HG02852 (cell line): ENCODE measurements around the gene ARHGAP15.
A peak's percentile ranks its signal among the peaks of the same experiment; 100 is the strongest.

Source experiments
- ATAC-seq: cut with Tn5 transposase; IDR thresholded peaks from one replicate; pipeline ENCODE4 v1.9.1; 2021; ENCODE audit warnings: mild to moderate bottlenecking, moderate library complexity; ENCODE audit not compliant: unreplicated experiment

The ARHGAP15 gene

DNA sequence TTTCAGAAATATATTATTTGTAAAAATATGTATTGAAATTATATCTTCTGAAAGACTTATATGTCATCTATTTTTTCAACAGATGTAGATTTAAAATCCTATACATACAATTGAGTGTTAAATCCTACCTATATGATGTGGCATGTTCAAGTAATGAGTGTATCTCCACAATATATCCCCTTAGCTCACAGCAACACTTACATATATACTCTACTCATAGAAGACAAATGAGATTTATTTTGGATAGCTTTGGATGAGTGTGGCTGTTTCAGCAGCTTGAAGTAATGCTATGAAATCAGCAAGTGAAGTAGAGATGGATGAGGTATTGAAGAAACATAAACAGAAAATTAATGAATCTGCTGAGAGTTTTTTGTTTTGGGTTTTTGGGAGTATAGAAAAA, 263.1 kb downstream of the ARHGAP15 start:
- ATAC-seq, result no peak

DNA sequence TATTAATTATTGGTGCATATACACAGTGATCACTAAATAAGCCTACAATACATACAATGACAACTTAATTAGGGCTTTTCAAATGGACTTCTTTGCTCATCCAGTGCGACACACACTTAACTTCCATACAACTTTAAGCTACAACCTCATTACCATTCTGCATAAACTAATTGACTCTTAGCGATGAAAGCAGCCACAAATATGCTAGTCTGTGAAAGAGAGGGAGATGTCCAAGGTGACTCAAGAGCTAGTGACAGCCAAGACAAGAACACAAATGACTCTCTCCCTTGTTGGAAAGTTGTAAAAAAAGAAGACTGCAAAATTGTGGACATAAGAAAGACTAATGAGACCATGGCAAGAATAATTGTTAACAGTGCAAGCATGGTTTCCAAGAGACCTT, 264.8 kb downstream of the ARHGAP15 start:
- no peak for ATAC-seq

GRCh38 chr2:143397884-143398614, 268.8 kb downstream of the ARHGAP15 start:
- ATAC-seq, result peak; percentile 88

DNA sequence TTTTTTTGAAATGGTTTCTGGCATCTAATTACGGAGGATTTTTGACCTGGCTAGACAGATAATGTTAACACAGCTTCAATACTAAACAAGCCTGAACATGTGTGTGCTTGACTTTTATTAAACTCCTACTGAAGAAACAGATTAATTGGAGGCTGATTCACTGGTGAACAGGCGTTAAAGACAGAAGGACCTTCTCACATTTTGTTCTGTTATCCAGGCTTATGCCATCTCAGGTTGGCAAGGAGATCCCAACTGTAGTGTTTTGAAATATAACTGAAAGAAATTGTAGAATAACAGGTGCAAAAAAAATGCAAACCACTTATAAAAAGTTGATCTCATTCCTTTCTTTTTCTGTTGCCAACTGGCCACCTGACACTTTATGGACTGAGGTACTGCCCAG, 269.6 kb downstream of the ARHGAP15 start:
- ATAC-seq, result no peak

- ATAC-seq, result no peak
Measured at GRCh38 chr2:143399631-143400069, 270.4 kb downstream of the ARHGAP15 start.

- ATAC-seq, result no peak
Measured at GRCh38 chr2:143401861-143402260, 272.6 kb downstream of the ARHGAP15 start.

DNA sequence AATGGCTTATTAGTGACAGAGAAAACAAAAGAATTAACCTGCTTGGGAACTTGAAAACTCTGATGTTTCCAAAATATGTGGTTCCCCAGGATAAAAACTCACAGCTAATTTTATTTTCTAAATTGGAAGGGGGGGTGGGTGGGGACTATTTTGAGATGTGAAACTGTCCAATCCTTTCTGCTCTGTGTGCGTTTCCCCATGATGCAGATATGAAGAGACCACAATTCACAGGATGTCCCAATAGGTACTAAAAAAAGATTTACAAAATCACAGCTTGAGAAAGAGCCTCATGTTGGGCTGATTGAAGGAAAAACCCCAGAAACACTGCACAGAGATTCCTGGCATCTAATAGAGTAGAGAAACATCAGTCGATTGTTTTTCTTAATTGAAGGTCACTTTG, 273.2 kb downstream of the ARHGAP15 start:
- ATAC-seq, result no peak

DNA sequence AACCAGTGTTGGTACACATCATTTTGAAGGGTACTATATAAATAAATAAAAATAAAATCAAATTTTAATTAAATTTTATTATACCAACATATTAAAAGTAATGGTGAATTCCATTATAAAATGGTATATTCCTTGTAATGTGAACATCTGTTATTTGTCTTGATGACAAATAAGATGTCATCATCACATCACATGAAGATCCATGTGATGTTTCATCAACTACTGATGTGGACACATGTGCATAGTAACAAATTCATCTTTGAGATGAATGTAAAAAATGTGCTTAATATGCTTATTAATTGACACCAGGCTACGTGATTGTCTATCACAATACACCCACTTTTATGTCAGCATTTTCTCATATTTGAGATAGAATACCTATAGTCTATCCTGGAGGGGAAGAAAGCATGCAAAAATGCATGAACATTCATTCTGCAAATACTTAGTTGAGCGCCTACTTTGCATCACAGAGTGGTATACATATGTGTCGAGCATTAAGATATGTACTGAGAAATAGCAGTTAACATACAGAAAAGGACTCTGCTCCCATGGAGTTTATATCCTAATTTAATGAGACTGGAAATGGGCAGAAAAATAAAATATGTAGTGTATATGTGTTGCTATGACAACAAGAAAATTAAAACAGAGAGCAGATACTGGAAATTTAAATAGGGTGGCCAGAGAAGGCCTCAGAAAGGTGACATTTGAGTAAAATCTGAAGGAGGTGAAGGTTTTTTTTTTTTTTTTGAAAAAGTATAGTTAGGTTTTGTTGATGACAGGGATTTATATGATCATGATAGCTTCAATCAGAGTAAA, 281.1 kb downstream of the ARHGAP15 start:
- ATAC-seq, result no peak

- no peak for ATAC-seq
Measured at GRCh38 chr2:143415571-143415970, 286.4 kb downstream of the ARHGAP15 start.

DNA sequence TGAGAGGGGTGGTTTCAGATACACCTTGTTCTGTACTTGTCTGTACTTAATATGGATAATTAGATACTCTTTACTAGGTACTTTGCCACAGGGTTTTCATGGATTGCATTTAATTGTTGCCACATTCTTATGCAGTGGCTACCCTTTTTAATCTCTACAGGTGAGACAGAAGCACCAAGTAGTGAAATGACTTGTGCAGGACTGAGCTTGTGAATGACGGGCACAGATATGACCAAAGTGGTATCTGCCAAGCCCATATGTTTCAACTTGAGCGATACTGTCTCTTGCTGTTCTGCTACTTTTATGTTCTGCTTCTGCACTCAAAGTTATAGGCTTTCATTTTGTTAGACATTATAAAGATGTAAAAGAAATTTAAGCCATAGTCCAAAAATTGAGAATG, 288.2 kb downstream of the ARHGAP15 start:
- ATAC-seq, result no peak

DNA sequence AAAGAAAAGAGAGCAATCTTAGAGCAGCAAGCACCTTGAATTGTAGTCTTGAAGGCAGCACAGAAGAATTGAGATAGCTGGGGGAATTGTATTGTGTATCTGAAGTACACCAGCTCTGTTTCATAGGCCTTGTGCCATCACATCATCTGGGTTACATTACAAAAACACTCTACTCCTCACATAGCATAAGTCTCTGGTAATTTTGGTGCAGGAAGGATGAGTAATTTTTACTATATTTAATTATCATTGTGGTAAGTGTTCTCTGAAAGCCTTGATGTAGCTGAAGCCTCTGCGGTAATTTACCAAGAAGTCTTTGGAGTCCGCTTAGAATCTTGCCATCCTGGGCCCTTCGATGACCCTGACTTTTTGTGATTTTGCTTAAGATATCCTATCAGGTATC, 291.1 kb downstream of the ARHGAP15 start:
- ATAC-seq, result no peak

DNA sequence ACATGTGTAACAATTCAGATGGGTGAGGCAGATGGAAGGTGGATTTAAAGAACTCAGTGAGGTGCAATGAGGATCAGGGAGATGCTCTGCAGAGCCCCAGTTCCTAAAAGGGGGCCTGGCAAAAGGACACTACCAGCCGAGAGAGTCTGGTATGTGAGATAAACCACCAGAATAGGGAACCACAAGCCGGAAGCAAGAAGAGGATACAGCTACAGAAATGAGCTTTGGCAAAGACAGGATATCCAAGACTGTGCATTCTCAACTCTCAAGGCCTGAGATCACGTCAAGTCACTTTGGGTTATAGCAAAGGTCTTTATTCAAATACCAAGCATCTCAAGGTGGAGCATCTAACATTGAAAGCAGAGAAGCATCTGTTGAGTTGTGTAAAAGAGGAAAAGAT, 293.5 kb downstream of the ARHGAP15 start:
- ATAC-seq, result peak; percentile 95

- no peak for ATAC-seq
Measured at GRCh38 chr2:143425896-143426295, 296.7 kb downstream of the ARHGAP15 start.

GRCh38 chr2:143426296-143426695, 297.1 kb downstream of the ARHGAP15 start:
- no peak for ATAC-seq

- ATAC-seq, result no peak
Measured at GRCh38 chr2:143428700-143429099, 299.5 kb downstream of the ARHGAP15 start.

DNA sequence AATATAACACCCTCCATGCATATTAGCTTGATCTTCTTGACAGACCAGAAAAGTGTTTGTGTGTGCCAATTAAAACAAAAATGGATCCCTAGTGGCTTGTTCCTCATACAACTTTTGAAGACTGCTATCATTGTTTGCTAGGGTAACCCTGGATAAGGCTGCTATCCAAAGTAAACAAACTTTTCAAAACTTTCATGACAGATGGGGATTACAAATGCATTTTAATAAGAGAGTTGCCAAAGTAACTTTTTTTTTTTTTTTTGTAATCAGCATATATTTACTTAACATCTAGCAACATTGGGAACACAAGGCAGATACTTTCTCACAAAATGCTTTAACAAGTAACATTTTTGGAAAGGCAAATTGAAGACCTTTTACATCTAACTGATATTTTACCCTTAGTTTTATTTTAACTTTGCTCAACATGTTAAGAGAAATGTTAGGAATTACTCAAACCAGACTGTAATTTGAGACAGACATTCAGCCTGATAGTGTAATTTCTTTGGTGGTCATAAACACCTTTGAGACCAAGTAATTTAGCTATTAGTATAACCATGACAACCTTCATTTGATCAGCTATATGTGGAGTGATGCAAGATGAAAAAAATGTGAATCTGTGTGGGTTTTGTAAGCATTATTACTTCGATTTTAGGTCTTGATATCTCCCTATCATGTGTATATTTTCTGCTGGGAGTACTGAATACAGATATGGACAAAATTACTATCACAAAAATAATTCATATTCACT, 300.9 kb downstream of the ARHGAP15 start:
- no peak for ATAC-seq

- no peak for ATAC-seq
Measured at GRCh38 chr2:143431316-143431715, 302.1 kb downstream of the ARHGAP15 start.

DNA sequence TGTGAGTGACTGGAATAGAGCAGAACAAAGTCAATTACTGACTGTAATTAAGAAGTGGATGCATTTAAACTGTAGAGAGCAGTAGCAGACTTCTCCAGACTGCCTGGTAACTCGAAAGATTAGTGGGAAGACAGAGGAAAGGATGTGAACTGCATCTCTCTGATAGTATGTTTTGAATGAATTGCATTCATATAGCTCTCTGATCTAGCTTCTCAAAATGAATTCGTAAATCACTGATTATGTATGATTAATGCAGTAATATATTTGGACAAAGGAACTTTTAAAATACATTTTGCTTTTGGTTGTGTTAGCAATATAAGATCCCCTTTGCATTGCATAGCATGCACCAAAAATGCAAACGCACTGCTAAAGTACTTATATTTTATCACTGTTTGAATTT, 304.0 kb downstream of the ARHGAP15 start:
- no peak for ATAC-seq

DNA sequence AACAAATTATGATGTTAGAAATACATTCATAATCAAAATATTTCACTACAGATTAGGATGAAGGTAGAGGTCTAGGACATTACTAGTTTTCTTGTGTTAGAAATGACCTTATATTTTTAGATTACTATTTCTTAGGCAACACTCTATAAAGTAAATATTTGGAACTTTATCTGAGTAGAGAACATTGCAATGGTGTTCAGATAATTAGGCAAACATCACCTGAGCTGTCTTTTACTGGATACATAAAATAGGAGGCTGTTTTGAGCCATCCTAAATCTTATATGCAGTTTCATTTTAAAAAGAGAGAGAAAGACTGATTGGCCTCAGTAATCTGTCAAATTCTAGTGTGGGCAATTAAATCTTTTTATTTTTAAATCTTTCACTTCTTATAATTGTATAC, 304.6 kb downstream of the ARHGAP15 start:
- no peak for ATAC-seq

- ATAC-seq, result no peak
Measured at GRCh38 chr2:143434445-143434844, 305.2 kb downstream of the ARHGAP15 start.

GRCh38 chr2:143435131-143435530, 305.9 kb downstream of the ARHGAP15 start:
- no peak for ATAC-seq

DNA sequence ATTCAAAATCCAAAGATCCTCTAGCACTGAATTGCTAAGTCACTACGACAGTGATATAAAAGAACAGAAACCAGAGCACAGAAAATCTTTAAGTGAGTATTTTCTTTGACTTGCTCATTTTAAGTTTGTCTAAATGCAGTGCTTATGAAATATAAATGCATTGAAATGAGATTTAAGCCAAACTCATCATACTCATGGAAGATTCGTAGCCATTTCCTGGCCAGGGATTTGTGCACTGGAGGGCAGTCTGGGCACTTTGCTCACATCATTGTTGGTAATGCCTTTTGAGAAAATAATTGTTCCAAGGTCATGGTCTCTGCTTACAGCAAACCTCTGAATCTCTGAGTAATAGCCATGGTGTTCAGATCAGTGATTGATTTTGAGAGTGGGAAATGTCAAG, 307.7 kb downstream of the ARHGAP15 start:
- no peak for ATAC-seq
